IMR-90 (cell line): ENCODE data around the gene C3orf18. TPM values are rescaled to one million over a fixed set of nuclear protein-coding genes. Genes with fewer than 3 reads are reported as not detected.

Source experiments
- ATAC-seq: fragments of 200-7000 bp; cut with Tn5 transposase; 2 replicates; pipeline ENCODE4 v1.9.1; 2020; ENCODE audit warnings: low read depth, mild to moderate bottlenecking, moderate library complexity
- BruUV-seq: library from RNA; stranded (reverse); fragments of 400-500 nt; replicated peaks from 2 replicates; lab custom pipeline; 2021; lab: Mats Ljungman, UMichigan
- CTCF ChIA-PET: fragments of 300-600 bp; formaldehyde crosslinking; extraction: SDS; loops from one replicate; lab custom pipeline; 2021; ENCODE audit warnings: antibody characterized with exemption; lab: Yijun Ruan, JAX
- POLR2A ChIA-PET: fragments of 300-600 bp; sonication (Branson Sonifier 250); formaldehyde crosslinking; loops from one replicate; lab custom pipeline; 2022; ENCODE audit warnings: antibody characterized with exemption; ENCODE audit not compliant: unreplicated experiment; lab: Charles Lee
- DNase-seq: peaks from one replicate; pipeline ENCODE4 v3.0.0; 2013
- H2AFZ ChIP-seq: replicated peaks from 2 replicates; pipeline ENCODE3; 2013; ENCODE audit warnings: low read length, mild to moderate bottlenecking; ENCODE audit not compliant: poor library complexity
- H2AK5ac ChIP-seq: 2 replicates; pipeline ENCODE4 v1.6.1; 2013; ENCODE audit warnings: low read depth, low read length, inconsistent platforms
- H2AK9ac ChIP-seq: replicated peaks from 2 replicates; pipeline ENCODE3; 2013; ENCODE audit warnings: mild to moderate bottlenecking, low read depth, low read length, moderate library complexity; ENCODE audit not compliant: poor library complexity
- H2BK120ac ChIP-seq: 2 replicates; pipeline ENCODE4 v1.6.1; 2013; ENCODE audit warnings: low read depth, low read length, inconsistent platforms
- H2BK15ac ChIP-seq: 3 replicates; pipeline ENCODE4 v1.6.1; 2013; ENCODE audit warnings: low read depth, low read length, inconsistent platforms
- H2BK20ac ChIP-seq: 2 replicates; pipeline ENCODE4 v1.6.1; 2013; ENCODE audit warnings: low read depth, mild to moderate bottlenecking, inconsistent platforms, low read length, moderate library complexity
- H2BK5ac ChIP-seq: 2 replicates; pipeline ENCODE4 v1.6.1; 2013; ENCODE audit warnings: mild to moderate bottlenecking, low read depth, low read length, inconsistent platforms; ENCODE audit not compliant: poor library complexity, severe bottlenecking
- H3K14ac ChIP-seq: replicated peaks from 2 replicates; pipeline ENCODE4 v1.6.1; 2013; ENCODE audit warnings: low read depth, low read length, inconsistent platforms
- H3K18ac ChIP-seq: 2 replicates; pipeline ENCODE4 v1.6.1; 2013; ENCODE audit warnings: low read depth, low read length, control low read depth
- H3K23ac ChIP-seq: 2 replicates; pipeline ENCODE4 v1.6.1; 2013; ENCODE audit warnings: low read depth, low read length, inconsistent platforms
- H3K27ac ChIP-seq: 2 replicates; pipeline ENCODE4 v1.5.1; 2013; ENCODE audit warnings: mild to moderate bottlenecking, control low read depth, low read length; ENCODE audit not compliant: insufficient read depth
- H3K27me3 ChIP-seq: 2 replicates; pipeline ENCODE4 v1.6.1; 2013; ENCODE audit warnings: low read length; ENCODE audit not compliant: control insufficient read depth, insufficient read depth
- H3K36me3 ChIP-seq: 2 replicates; pipeline ENCODE4 v1.6.1; 2013; ENCODE audit warnings: low read length, mixed read lengths; ENCODE audit not compliant: control insufficient read depth, insufficient read depth
- H3K4ac ChIP-seq: 2 replicates; pipeline ENCODE4 v1.6.1; 2013; ENCODE audit warnings: low read depth, low read length, inconsistent platforms
- H3K4me1 ChIP-seq: 2 replicates; pipeline ENCODE4 v1.6.1; 2013; ENCODE audit warnings: low read length, mixed read lengths; ENCODE audit not compliant: control insufficient read depth, insufficient read depth
- H3K4me2 ChIP-seq: 2 replicates; pipeline ENCODE4 v1.6.1; 2013; ENCODE audit warnings: low read depth, mild to moderate bottlenecking, control low read depth, low read length, moderate library complexity
- H3K4me3 ChIP-seq: 2 replicates; pipeline ENCODE4 v1.5.1; 2013; ENCODE audit warnings: low read depth, mild to moderate bottlenecking, control low read depth, low read length, moderate library complexity; ENCODE audit not compliant: insufficient read depth
- H3K56ac ChIP-seq: 2 replicates; pipeline ENCODE4 v1.6.1; 2013; ENCODE audit warnings: low read length, inconsistent platforms; ENCODE audit not compliant: insufficient read depth; ENCODE audit errors: extremely low read depth
- H3K79me1 ChIP-seq, 2 experiments: 2 replicates each; pipeline ENCODE4 v1.6.1; 2013; ENCODE audit warnings: low read length in 2 of 2, inconsistent platforms in 1 of 2, low read depth in 1 of 2
- H3K9ac ChIP-seq: 2 replicates; pipeline ENCODE4 v1.6.1; 2013; ENCODE audit warnings: low read depth, low read length, control low read depth
- H3K9me1 ChIP-seq: 2 replicates; pipeline ENCODE4 v1.6.1; 2013; ENCODE audit warnings: low read length, inconsistent platforms; ENCODE audit not compliant: insufficient read depth
- H3K9me3 ChIP-seq: 2 replicates; pipeline ENCODE4 v1.6.1; 2013; ENCODE audit warnings: low read length; ENCODE audit not compliant: control insufficient read depth, insufficient read depth
- H4K20me1 ChIP-seq: 2 replicates; pipeline ENCODE4 v1.6.1; 2013; ENCODE audit warnings: low read length, inconsistent platforms; ENCODE audit not compliant: insufficient read depth
- H4K5ac ChIP-seq: 2 replicates; pipeline ENCODE4 v1.6.1; 2013; ENCODE audit warnings: mild to moderate bottlenecking, low read depth, low read length, control low read depth
- H4K8ac ChIP-seq, 2 experiments: 2 replicates each; pipeline ENCODE4 v1.6.1; 2013; ENCODE audit warnings: low read depth in 2 of 2, low read length in 2 of 2, control low read depth in 1 of 2, inconsistent platforms in 1 of 2
- H4K91ac ChIP-seq: 2 replicates; pipeline ENCODE4 v1.6.1; 2013; ENCODE audit warnings: low read depth, low read length, inconsistent platforms; ENCODE audit not compliant: insufficient read depth
- FOS ChIP-seq: fragments of 150-350 bp; IDR thresholded peaks from 2 replicates; pipeline ENCODE4 v1.6.1; 2016; ENCODE audit warnings: low read depth, low read length
- MAFK ChIP-seq: IDR thresholded peaks from 2 replicates; pipeline ENCODE4 v1.6.1; 2012; ENCODE audit warnings: low read depth, low read length, improper control_type of control experiment
- NFE2L2 ChIP-seq: fragments of 150-350 bp; IDR thresholded peaks from 2 replicates; pipeline ENCODE4 v1.6.1; 2016; ENCODE audit warnings: low read depth, mild to moderate bottlenecking, low read length
- RAD21 ChIP-seq: IDR thresholded peaks from 2 replicates; pipeline ENCODE4 v1.6.1; 2012; ENCODE audit warnings: low read length, improper control_type of control experiment
- WGBS, 2 experiments: methylation state at CpG; one replicate each; pipeline versions ENCODE4 v1.1.5 to v1.1.7; 2013; ENCODE audit warnings: missing lambda C conversion rate in 2 of 2; ENCODE audit not compliant: insufficient read length in 1 of 2; ENCODE audit errors: extremely low coverage in 2 of 2; 5-methylcytosine and 5-hydroxymethylcytosine counted together
- dilution Hi-C: fragments of 300-500 bp; cut with HindIII; formaldehyde crosslinking; loops from one replicate; pipeline ENCODE4 v1.14.3; 2018; ENCODE audit warnings: low sequenced_read_pairs; ENCODE audit not compliant: unreplicated experiment
- in situ Hi-C: fragments of 300-500 bp; cut with MboI; formaldehyde crosslinking; loops from 3 replicates; pipeline ENCODE4 v1.14.3; 2019; ENCODE audit warnings: low sequenced_read_pairs, inconsistent platforms, mixed read lengths
- intact Hi-C: fragments of 100-400 bp; cut with micrococcal nuclease; formaldehyde crosslinking; loops from 2 replicates; pipeline ENCODE4 v1.10.0; 2022
- polyA plus RNA-seq, 3 experiments: library from polyadenylated mRNA; depleted of rRNA; stranded (reverse); fragments of >200 nt; gene quantifications; 2 replicates each; pipeline ENCODE4 v1.2.3, GENCODE V29; 2012; ENCODE audit warnings: low replicate concordance in 1 of 3
- total RNA-seq: library from RNA; depleted of rRNA; stranded (reverse); fragments of >200 nt; gene quantifications from 2 replicates; pipeline ENCODE4 v1.2.3, GENCODE V29; 2012
- TF ChIP-seq, protein P1 (sequence below): fragments of 150-350 bp; IDR thresholded peaks from 2 replicates; pipeline ENCODE4 v1.6.1; 2016; ENCODE audit warnings: low read depth, mild to moderate bottlenecking, low read length, moderate library complexity, borderline replicate concordance

C3orf18 gene
- total and polyA plus RNA-seq, 2 of the 4 experiments (the other 2 are of a cell fraction): 6.8 to 10.6 TPM

DNA sequence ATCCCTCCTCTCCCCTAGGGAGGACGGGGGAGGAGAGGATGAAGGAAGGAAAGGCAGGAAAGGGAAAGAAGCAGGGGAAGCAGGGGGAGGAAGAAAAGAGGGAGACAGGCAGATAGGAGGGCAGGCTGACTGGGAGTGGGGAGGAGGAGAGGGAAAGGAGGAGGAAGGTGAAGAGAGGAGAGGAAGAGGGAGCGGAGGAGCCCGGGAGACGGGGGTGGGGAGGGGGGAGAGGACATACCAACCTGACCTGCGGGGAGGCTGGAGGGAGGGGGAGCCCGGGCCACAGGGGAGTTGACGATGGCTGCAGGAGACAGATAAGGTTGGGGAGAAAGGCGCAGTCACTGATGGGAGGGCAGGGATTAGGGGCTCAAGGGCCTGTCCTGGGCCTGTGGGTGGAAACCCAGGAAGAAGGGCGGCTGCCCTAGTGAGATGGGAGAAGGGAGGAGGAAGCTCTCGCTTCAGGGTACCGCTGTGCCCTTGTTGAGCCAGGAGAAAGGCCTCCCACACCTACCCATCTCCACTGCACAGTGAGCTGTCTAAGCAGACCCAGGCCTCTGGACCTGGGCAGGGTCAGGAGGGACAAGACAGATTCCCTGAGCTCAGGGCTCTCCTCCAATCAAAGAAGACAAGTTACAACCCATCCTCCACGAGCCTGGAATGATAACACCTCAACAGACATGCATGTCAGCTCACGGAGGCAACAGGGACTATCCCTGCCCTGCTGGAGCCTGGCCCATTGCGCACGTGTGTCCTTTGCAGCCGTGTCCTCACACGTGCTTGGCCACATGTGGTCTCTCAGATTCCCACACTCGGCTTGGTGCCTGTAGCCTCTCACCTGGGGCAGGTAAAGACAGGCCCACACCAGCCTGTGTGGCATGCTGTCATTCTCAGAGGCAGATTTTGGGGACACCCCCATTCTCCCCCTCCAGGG is 27.9 kb downstream of the C3orf18 start:
- Histone ChIP-seq H3K56ac (no peak overlapping the region), H4K20me1 (no peaks in the 10 kb centered on the region), H4K5ac (no peak overlapping the region), H2BK120ac (no peak overlapping the region), H2AK9ac (no peak overlapping the region), H3K14ac (no peak overlapping the region), H3K27me3 (peaks cover 58% of the 10 kb centered on the region), H2BK20ac (no peak overlapping the region), H3K18ac (no peak overlapping the region), H3K36me3 (no peaks in the 10 kb centered on the region), H3K9ac (no peak overlapping the region), H3K27ac (no peak overlapping the region), H3K9me3 (no peaks in the 10 kb centered on the region), H2AFZ (no peak overlapping the region), H2BK5ac (no peak overlapping the region), H3K4ac (no peak overlapping the region), H3K79me1 (no peaks in the 10 kb centered on the region), H3K23ac (no peak overlapping the region), H2AK5ac (no peak overlapping the region), H3K4me1 (no peaks in the 10 kb centered on the region), H3K9me1 (no peaks in the 10 kb centered on the region), H4K91ac (no peak overlapping the region), H3K4me3 (no peak overlapping the region), H2BK15ac (no peak overlapping the region), H4K8ac (no peak overlapping the region), H3K4me2 (no peak overlapping the region)
- in situ Hi-C loops (loop anchor here (10.0 kb wide), 1 partner anchor 105 kb away; no protein-coding TSS in a partner anchor), dilution Hi-C loops (no loop called here), intact Hi-C loops (loop anchor here (5.0 kb wide), 1 partner anchor 312 kb away; no protein-coding TSS in a partner anchor)
- DNase-seq (no peak), ATAC-seq (no peak)
- POLR2A ChIA-PET: no interaction called here
- TF ChIP-seq FOS (no peak), MAFK (no peak), NFE2L2 (no peak), RAD21 (no peak)
- TF ChIP-seq, protein P1, sequence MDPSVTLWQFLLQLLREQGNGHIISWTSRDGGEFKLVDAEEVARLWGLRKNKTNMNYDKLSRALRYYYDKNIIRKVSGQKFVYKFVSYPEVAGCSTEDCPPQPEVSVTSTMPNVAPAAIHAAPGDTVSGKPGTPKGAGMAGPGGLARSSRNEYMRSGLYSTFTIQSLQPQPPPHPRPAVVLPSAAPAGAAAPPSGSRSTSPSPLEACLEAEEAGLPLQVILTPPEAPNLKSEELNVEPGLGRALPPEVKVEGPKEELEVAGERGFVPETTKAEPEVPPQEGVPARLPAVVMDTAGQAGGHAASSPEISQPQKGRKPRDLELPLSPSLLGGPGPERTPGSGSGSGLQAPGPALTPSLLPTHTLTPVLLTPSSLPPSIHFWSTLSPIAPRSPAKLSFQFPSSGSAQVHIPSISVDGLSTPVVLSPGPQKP: no peak
- 43% methylated on average over 10 of the region's 18 CpGs; no CpG with 5 or more reads in 1 of the 2 experiments for WGBS, 2 experiments
- CTCF ChIA-PET: no interaction called here
- no TSS peak for BruUV-seq
